Natural killer cell (primary cell): ENCODE measurements around the gene THOC1. TPM values are rescaled to one million over a fixed set of nuclear protein-coding genes. Genes with fewer than 3 reads are reported as not detected.

ENCODE experiments used
- ATAC-seq, 3 donors: fragments of 150-1000 bp in 2 of 3; fragments of 200-7000 bp in 1 of 3; cut with Tn5 transposase; 1 replicate in 1 of 3; 2 replicates in 2 of 3; pipeline ENCODE4 v1.10.0; 2021; ENCODE audit warnings: mild to moderate bottlenecking in 2 of 3, moderate library complexity in 2 of 3
- DNase-seq, 2 donors: peaks; one replicate each; pipeline versions ENCODE4 v3.0.0 to v3.0.0-alpha.2; 2013 to 2021; ENCODE audit warnings: mixed read lengths in 1 of 2
- H3K27ac ChIP-seq: one replicate; pipeline ENCODE4 v1.5.1; 2013; ENCODE audit warnings: mild to moderate bottlenecking, low read length
- H3K27me3 ChIP-seq: one replicate; pipeline ENCODE4 v1.6.1; 2013; ENCODE audit warnings: low read length; ENCODE audit not compliant: control insufficient read depth, insufficient read depth
- H3K36me3 ChIP-seq: one replicate; pipeline ENCODE4 v1.6.1; 2013; ENCODE audit warnings: low read length; ENCODE audit not compliant: control insufficient read depth, insufficient read depth
- H3K4me1 ChIP-seq: one replicate; pipeline ENCODE4 v1.6.1; 2013; ENCODE audit warnings: low read length; ENCODE audit not compliant: control insufficient read depth, insufficient read depth
- H3K4me3 ChIP-seq: one replicate; pipeline ENCODE4 v1.5.1; 2013; ENCODE audit warnings: low read length
- H3K9me3 ChIP-seq: one replicate; pipeline ENCODE4 v1.6.1; 2013; ENCODE audit warnings: low read length; ENCODE audit not compliant: control insufficient read depth, insufficient read depth
- H3K27ac Mint-ChIP-seq, 2 donors: one replicate each; pipeline ENCODE4 v1.8.0; 2022; ENCODE audit warnings: mild to moderate bottlenecking in 2 of 2, mixed read lengths in 2 of 2, moderate library complexity in 1 of 2
- H3K27me3 Mint-ChIP-seq, 2 donors: one replicate each; pipeline ENCODE4 v1.8.0; 2022; ENCODE audit warnings: low read depth in 2 of 2, mixed read lengths in 2 of 2
- H3K36me3 Mint-ChIP-seq: one replicate; pipeline ENCODE4 v1.8.0; 2022; ENCODE audit warnings: mixed read lengths
- H3K4me1 Mint-ChIP-seq, 2 donors: one replicate each; pipeline ENCODE4 v1.8.0; 2022; ENCODE audit warnings: mixed read lengths in 2 of 2
- H3K4me3 Mint-ChIP-seq: one replicate; pipeline ENCODE4 v1.8.0; 2022; ENCODE audit warnings: mild to moderate bottlenecking, moderate library complexity, mixed read lengths
- H3K9me3 Mint-ChIP-seq, 2 donors: one replicate each; pipeline ENCODE4 v1.8.0; 2022; ENCODE audit warnings: mixed read lengths in 2 of 2
- WGBS: methylation state at CpG from one replicate; pipeline ENCODE4 v1.1.7; 2013; ENCODE audit warnings: missing lambda C conversion rate; ENCODE audit not compliant: insufficient coverage; 5-methylcytosine and 5-hydroxymethylcytosine counted together
- intact Hi-C: fragments of 100-400 bp; cut with micrococcal nuclease; formaldehyde crosslinking; loops from one replicate; pipeline ENCODE4 v1.14.2; 2022
- total RNA-seq, 4 donors: library from RNA; stranded (reverse); fragments of 120-200 nt in 1 of 4; gene quantifications; one replicate each; pipeline versions ENCODE4 v1.2.3 to v1.2.4, GENCODE V29; 2013 to 2022
- TF ChIP-seq, protein P1 (sequence below): fragments of 200-600 bp; IDR thresholded peaks from one replicate; pipeline ENCODE4 v1.8.0; 2022; ENCODE audit warnings: antibody characterized with exemption

THOC1 gene
- total RNA-seq, 3 donors from 2014 or later (not counting 1 experiment from before 2014, with no cell fraction given) = 96.4 to 105 (median 96.7) TPM

DNA sequence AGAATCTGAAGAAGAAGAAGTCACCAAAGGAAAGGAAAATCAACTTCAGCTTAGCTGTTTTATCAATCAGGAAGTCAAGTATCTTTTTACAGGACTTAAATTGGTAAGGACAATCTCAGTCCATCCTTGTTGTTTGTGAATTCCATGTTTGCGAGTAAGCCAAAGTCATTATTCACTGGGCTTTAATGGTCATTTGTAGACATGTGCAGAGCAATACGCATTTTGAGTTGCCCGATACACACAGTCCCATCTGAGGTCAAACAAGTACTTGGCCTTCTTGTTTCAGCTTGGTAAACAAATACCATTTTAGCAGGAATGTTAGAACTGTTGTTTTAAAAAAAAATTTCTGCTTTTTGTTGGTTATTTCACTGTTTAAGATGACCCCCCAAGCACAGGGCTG, 68.6 kb downstream of the THOC1 start:
- Mint-ChIP-seq H3K4me3 (no peak overlapping the region), H3K9me3 (no peaks in the 10 kb centered on the region), H3K4me1 (no peaks in the 10 kb centered on the region), H3K27me3 (no peaks in the 10 kb centered on the region), H3K27ac (no peak overlapping the region), H3K36me3 (peaks cover 7% of the 10 kb centered on the region)
- WGBS = 100% methylated on average over 3 of the region's 3 CpGs
- Histone ChIP-seq H3K36me3 (peaks cover 55% of the 10 kb centered on the region), H3K4me1 (no peaks in the 10 kb centered on the region), H3K9me3 (no peaks in the 10 kb centered on the region), H3K27me3 (no peaks in the 10 kb centered on the region), H3K4me3 (no peak overlapping the region), H3K27ac (no peak overlapping the region)
- intact Hi-C loops = no loop called here
- DNase-seq (no peak), ATAC-seq (no peak)
- TF ChIP-seq, protein P1, sequence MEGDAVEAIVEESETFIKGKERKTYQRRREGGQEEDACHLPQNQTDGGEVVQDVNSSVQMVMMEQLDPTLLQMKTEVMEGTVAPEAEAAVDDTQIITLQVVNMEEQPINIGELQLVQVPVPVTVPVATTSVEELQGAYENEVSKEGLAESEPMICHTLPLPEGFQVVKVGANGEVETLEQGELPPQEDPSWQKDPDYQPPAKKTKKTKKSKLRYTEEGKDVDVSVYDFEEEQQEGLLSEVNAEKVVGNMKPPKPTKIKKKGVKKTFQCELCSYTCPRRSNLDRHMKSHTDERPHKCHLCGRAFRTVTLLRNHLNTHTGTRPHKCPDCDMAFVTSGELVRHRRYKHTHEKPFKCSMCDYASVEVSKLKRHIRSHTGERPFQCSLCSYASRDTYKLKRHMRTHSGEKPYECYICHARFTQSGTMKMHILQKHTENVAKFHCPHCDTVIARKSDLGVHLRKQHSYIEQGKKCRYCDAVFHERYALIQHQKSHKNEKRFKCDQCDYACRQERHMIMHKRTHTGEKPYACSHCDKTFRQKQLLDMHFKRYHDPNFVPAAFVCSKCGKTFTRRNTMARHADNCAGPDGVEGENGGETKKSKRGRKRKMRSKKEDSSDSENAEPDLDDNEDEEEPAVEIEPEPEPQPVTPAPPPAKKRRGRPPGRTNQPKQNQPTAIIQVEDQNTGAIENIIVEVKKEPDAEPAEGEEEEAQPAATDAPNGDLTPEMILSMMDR = no peak

DNA sequence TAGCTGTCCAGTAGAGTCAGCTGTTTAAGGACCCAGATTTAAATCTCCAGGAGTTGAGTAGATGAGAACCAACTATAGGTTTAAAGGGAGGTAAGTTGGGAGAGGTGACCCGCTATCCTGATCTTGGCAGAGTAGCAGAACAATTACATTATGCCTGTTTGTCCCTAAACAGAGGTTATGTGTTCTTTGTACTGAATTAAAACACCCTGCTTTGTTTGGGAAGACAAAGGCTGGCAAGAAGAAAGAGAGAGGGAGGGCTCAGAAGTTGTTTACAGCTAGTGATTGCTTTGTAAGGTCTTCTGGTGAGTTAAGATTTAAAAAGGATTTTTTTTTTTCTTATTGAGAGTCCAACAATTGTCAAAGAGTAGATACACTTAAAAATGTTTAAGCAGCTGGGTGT, 72.2 kb downstream of the THOC1 start:
- ATAC-seq (no peak), DNase-seq (no peak)
- H3K4me3 ChIP-seq = no peak overlapping the region
- H3K27me3 ChIP-seq = no peaks in the 10 kb centered on the region
- H3K9me3 Mint-ChIP-seq = no peaks in the 10 kb centered on the region
- H3K4me1 ChIP-seq = no peaks in the 10 kb centered on the region
- TF ChIP-seq, protein P1 = no peak
- H3K36me3 ChIP-seq = peaks cover 36% of the 10 kb centered on the region
- no peak overlapping the region for H3K27ac ChIP-seq
- H3K4me3 Mint-ChIP-seq = no peak overlapping the region
- intact Hi-C loops = no loop called here
- H3K9me3 ChIP-seq = no peaks in the 10 kb centered on the region
- no peaks in the 10 kb centered on the region for H3K27me3 Mint-ChIP-seq
- H3K27ac Mint-ChIP-seq = no peak overlapping the region
- 100% methylated on average over 1 of the region's 1 CpG for WGBS
- H3K36me3 Mint-ChIP-seq = peaks cover 7% of the 10 kb centered on the region
- peaks cover 0 to 20% of the 10 kb centered on the region in 2 donors for H3K4me1 Mint-ChIP-seq

DNA sequence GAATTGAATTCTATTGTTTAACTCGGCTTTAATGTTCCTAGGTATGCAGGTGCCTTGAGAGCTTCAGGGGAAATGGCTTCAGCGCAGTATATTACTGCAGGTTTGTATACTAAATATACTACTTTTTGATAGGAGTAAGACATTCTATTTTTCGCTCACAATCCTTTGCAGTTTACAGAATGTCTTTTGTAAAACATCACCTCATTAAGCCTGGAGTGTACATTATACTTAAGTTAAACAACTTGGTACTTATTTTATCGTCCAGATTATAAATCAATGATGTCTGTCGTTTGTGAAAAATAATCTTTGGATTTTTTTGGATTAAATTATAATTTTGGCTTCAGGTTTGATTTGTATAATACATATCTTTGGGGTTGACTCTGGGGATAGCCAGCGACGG, 75.0 kb downstream of the THOC1 start:
- Histone ChIP-seq H3K4me1 (no peaks in the 10 kb centered on the region), H3K27me3 (no peaks in the 10 kb centered on the region), H3K27ac (no peak overlapping the region), H3K36me3 (peaks cover 14% of the 10 kb centered on the region), H3K4me3 (no peak overlapping the region), H3K9me3 (no peaks in the 10 kb centered on the region)
- WGBS = 95% methylated on average over 2 of the region's 7 CpGs
- no peak overlapping the region for H3K27ac Mint-ChIP-seq
- no peak for ATAC-seq
- H3K36me3 Mint-ChIP-seq = peaks cover 7% of the 10 kb centered on the region
- no peak for DNase-seq
- no peaks in the 10 kb centered on the region for H3K9me3 Mint-ChIP-seq
- no peaks in the 10 kb centered on the region for H3K27me3 Mint-ChIP-seq
- peaks cover 6 to 26% of the 10 kb centered on the region in 2 donors for H3K4me1 Mint-ChIP-seq
- TF ChIP-seq, protein P1 = no peak
- H3K4me3 Mint-ChIP-seq = no peak overlapping the region
- intact Hi-C loops = no loop called here

DNA sequence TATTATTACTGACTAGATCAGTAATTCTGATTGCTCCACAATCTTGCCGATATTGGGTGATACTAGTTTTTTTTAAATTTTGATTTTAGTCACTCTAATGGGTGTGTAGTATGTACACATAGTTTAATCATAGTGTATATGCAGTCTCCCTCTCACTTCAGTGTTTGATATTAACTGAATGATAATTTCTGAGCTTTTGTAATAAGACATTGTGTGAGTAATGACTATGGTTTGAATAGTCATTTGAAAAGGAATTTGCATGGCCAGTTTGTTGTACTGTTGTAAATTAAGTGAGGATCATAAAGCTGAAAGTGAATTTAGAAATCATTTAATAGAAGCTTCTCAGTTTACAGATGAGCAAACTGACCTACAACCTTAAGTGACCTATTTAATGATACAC, 76.1 kb downstream of the THOC1 start:
- H3K4me3 ChIP-seq = no peak overlapping the region

More for the DNA sequence above, 76.1 kb downstream of the THOC1 start:
- TF ChIP-seq, protein P1 = no peak
- H3K27ac Mint-ChIP-seq = no peak overlapping the region
- peaks cover 6 to 26% of the 10 kb centered on the region in 2 donors for H3K4me1 Mint-ChIP-seq
- no peaks in the 10 kb centered on the region for H3K27me3 ChIP-seq
- no peaks in the 10 kb centered on the region for H3K4me1 ChIP-seq
- no peak overlapping the region for H3K27ac ChIP-seq
- WGBS = no CpG with 5 or more reads among the region's 1 CpG
- DNase-seq (no peak), ATAC-seq (no peak)
- no peaks in the 10 kb centered on the region for H3K27me3 Mint-ChIP-seq
- H3K9me3 ChIP-seq = no peaks in the 10 kb centered on the region
- peaks cover 5% of the 10 kb centered on the region for H3K36me3 ChIP-seq
- no peaks in the 10 kb centered on the region for H3K36me3 Mint-ChIP-seq
- intact Hi-C loops = no loop called here
- H3K9me3 Mint-ChIP-seq = no peaks in the 10 kb centered on the region
- no peak overlapping the region for H3K4me3 Mint-ChIP-seq
